GM12872 (cell line): Measurements from ENCODE around the gene HOXA5.

ENCODE experiments used
- CTCF ChIP-seq: IDR thresholded peaks from 3 replicates; pipeline ENCODE4 v1.5.1; 2011; ENCODE audit warnings: low read depth, mild to moderate bottlenecking, low read length, moderate library complexity; ENCODE audit not compliant: insufficient read depth

HOXA5 gene

GRCh38 chr7:27091941-27092818, 51.3 kb downstream of the HOXA5 start:
- TF ChIP-seq CTCF: no peak

- TF ChIP-seq CTCF: no peak
Measured at GRCh38 chr7:27091105-27091504, 52.4 kb downstream of the HOXA5 start.
